ENCODE results near the gene SEPTIN14. TPM values are rescaled to one million over a fixed set of nuclear protein-coding genes. Genes with fewer than 3 reads are reported as not detected.
"Not testable (repeated sequence)": the region's sequence is repeated elsewhere in the genome, so short reads cannot be mapped to it uniquely, and the experiment has no call there.

Gene SEPTIN14
- total RNA-seq, 3 donors from 2014 or later = not detected

GRCh38 chr7:55871932-55872485 is 9.5 kb upstream of the SEPTIN14 start:
- Histone ChIP-seq H3K27ac (no peak overlapping the region), H3K27me3 (no peaks in the 10 kb centered on the region), H3K4me3 (no peak overlapping the region), H3K4me1 (no peaks in the 10 kb centered on the region), H3K36me3 (no peaks in the 10 kb centered on the region), H3K9me3 (no peaks in the 10 kb centered on the region)
- DNase-seq (ENCODE audit: low spot score in 2 of 2) = no peak
- no peak for TF ChIP-seq POLR2A (IDR thresholded peaks at IDR 0.05)
- no peak for TF ChIP-seq POLR2AphosphoS5 (IDR thresholded peaks at IDR 0.05)
- TF ChIP-seq, protein P1, sequence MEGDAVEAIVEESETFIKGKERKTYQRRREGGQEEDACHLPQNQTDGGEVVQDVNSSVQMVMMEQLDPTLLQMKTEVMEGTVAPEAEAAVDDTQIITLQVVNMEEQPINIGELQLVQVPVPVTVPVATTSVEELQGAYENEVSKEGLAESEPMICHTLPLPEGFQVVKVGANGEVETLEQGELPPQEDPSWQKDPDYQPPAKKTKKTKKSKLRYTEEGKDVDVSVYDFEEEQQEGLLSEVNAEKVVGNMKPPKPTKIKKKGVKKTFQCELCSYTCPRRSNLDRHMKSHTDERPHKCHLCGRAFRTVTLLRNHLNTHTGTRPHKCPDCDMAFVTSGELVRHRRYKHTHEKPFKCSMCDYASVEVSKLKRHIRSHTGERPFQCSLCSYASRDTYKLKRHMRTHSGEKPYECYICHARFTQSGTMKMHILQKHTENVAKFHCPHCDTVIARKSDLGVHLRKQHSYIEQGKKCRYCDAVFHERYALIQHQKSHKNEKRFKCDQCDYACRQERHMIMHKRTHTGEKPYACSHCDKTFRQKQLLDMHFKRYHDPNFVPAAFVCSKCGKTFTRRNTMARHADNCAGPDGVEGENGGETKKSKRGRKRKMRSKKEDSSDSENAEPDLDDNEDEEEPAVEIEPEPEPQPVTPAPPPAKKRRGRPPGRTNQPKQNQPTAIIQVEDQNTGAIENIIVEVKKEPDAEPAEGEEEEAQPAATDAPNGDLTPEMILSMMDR (IDR thresholded peaks at IDR 0.05) = no peak
- intact Hi-C loops (cut with DNase I; ENCODE audit: low total_unique reads) = no loop called here

DNA sequence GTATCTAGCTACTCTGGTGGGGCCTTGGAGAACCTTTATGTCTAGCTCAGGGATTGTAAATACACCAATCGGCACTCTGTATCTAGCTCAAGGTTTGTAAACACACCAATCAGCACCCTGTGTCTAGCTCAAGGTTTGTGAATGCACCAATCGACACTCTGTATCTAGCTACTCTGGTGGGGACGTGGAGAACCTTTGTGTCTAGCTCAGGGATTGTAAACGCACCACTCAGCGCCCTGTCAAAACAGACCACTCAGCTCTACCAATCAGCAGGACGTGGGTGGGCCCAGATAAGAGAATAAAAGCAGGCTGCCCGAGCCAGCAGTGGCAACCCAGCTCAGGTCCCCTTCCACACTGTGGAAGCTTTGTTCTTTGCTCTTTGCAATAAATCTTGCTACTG is 6.4 kb upstream of the SEPTIN14 start:
- DNase-seq (ENCODE audit: low spot score in 2 of 2); H3K9me3 ChIP-seq; H3K36me3 ChIP-seq; intact Hi-C loops (cut with DNase I; ENCODE audit: low total_unique reads); H3K27me3 ChIP-seq; H3K27ac ChIP-seq; H3K4me1 ChIP-seq; H3K4me3 ChIP-seq: not testable (repeated sequence)

DNA sequence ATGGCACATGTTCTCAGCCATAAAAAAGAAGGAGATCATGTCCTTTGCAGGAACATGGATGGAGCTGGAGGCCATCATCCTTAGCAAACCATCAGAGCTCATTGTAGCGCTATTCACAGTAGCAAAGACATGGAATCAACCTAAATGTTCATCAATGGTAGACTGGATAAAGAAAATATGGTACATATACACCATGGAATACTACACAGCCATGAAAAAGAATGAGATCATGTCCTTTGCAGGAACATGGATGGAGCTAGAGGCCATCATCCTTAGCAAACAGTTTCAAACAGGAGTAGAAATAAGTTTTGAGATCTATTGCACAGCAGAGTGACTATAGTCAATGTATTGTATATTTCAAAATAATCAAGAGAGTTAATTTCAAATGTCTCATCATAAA is 17.4 kb downstream of the SEPTIN14 start:
- not testable (repeated sequence) for H3K4me1 ChIP-seq; H3K27me3 ChIP-seq; H3K36me3 ChIP-seq; H3K9me3 ChIP-seq; H3K4me3 ChIP-seq; H3K27ac ChIP-seq; DNase-seq (ENCODE audit: low spot score in 2 of 2)
- intact Hi-C loops (cut with DNase I; ENCODE audit: low total_unique reads) = loop anchor here (10.0 kb wide), 1 partner anchor 1330 kb away; no protein-coding TSS in a partner anchor

DNA sequence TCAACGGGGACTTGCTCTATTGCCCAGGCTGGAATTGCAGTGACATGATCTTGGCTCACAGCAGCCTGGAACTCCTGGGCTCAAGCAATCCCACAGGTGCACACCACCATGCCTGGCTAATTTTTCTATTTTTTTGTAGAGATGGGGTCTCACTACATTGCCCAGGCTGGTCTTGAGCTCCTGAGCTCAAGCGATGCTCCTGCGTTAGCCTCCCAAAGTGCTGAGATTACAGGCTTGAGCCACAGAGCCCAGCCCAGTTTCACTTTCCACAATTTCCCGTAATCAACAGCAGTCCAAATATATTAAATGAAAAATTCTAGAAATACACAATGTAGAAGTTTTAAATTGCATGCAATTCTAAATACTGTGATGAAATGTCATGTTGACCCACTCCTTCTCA is 24.0 kb downstream of the SEPTIN14 start:
- Histone ChIP-seq H3K4me3 (no peak overlapping the region), H3K4me1 (no peaks in the 10 kb centered on the region), H3K9me3 (no peaks in the 10 kb centered on the region), H3K27me3 (no peaks in the 10 kb centered on the region), H3K36me3 (no peaks in the 10 kb centered on the region), H3K27ac (no peak overlapping the region)
- TF ChIP-seq POLR2AphosphoS5 (IDR thresholded peaks at IDR 0.05) (no peak), POLR2A (IDR thresholded peaks at IDR 0.05) (no peak)
- TF ChIP-seq, protein P1 (IDR thresholded peaks at IDR 0.05) = no peak
- intact Hi-C loops (cut with DNase I; ENCODE audit: low total_unique reads) = no loop called here
- no peak for DNase-seq (ENCODE audit: low spot score in 2 of 2)

- Histone ChIP-seq H3K4me3 (no peak overlapping the region), H3K27me3 (no peaks in the 10 kb centered on the region), H3K36me3 (no peaks in the 10 kb centered on the region), H3K4me1 (no peaks in the 10 kb centered on the region), H3K9me3 (peaks cover 25 to 66% of the 10 kb centered on the region in 2 donors), H3K27ac (no peak overlapping the region)
- no peak for DNase-seq (ENCODE audit: low spot score in 2 of 2)
- intact Hi-C loops (cut with DNase I; ENCODE audit: low total_unique reads) = no loop called here
- TF ChIP-seq, protein P1 (IDR thresholded peaks at IDR 0.05) = no peak
- TF ChIP-seq POLR2AphosphoS5 (IDR thresholded peaks at IDR 0.05) (no peak), POLR2A (IDR thresholded peaks at IDR 0.05) (no peak)
Observed at GRCh38 chr7:55827577-55827976, 35.0 kb downstream of the SEPTIN14 start.

- H3K4me1 ChIP-seq = no peaks in the 10 kb centered on the region
- intact Hi-C loops (cut with DNase I; ENCODE audit: low total_unique reads) = no loop called here
- TF ChIP-seq POLR2A (IDR thresholded peaks at IDR 0.05) = no peak
- TF ChIP-seq, protein P1 (IDR thresholded peaks at IDR 0.05) = no peak
- no peak for TF ChIP-seq POLR2AphosphoS5 (IDR thresholded peaks at IDR 0.05)
- H3K27ac ChIP-seq = no peak overlapping the region
- H3K4me3 ChIP-seq = no peak overlapping the region
- DNase-seq (ENCODE audit: low spot score in 2 of 2) = no peak
- H3K36me3 ChIP-seq = no peaks in the 10 kb centered on the region
- H3K9me3 ChIP-seq = peaks cover 21 to 36% of the 10 kb centered on the region in 2 donors
- no peaks in the 10 kb centered on the region for H3K27me3 ChIP-seq
Observed at GRCh38 chr7:55818686-55819085, 43.9 kb downstream of the SEPTIN14 start.

GRCh38 chr7:55797260-55797659 is 65.3 kb downstream of the SEPTIN14 start:
- H3K4me3 ChIP-seq; H3K27me3 ChIP-seq; H3K27ac ChIP-seq; H3K4me1 ChIP-seq; intact Hi-C loops (cut with DNase I; ENCODE audit: low total_unique reads); H3K36me3 ChIP-seq; DNase-seq (ENCODE audit: low spot score in 2 of 2): not testable (repeated sequence)
- peaks cover 18 to 21% of the 10 kb centered on the region in 2 donors for H3K9me3 ChIP-seq
